Endothelial cell of umbilical vein (primary cell): Measurements from ENCODE around the gene PSMD13. TPM values are rescaled to one million over a fixed set of nuclear protein-coding genes. Genes with fewer than 3 reads are reported as not detected.

Experiments used
- BruUV-seq: library from RNA; stranded (reverse); fragments of 400-500 nt; replicated peaks from 2 replicates; lab custom pipeline; 2021; lab: Mats Ljungman, UMichigan
- CTCF ChIA-PET: fragments of 300-600, 350-600 bp; sonication (Branson Sonifier 250); formaldehyde crosslinking; loops from one replicate; lab custom pipeline; 2021; ENCODE audit warnings: antibody characterized with exemption, inconsistent platforms; lab: Charles Lee
- POLR2A ChIA-PET: fragments of 300-600, 350-600 bp; sonication (Branson Sonifier 250); formaldehyde crosslinking; loops from one replicate; lab custom pipeline; 2021; ENCODE audit warnings: antibody characterized with exemption, inconsistent platforms; lab: Charles Lee
- DNase-seq: peaks from one replicate; pipeline ENCODE4 v3.0.0-alpha.2; 2011; ENCODE audit warnings: low read depth, low spot score
- FAIRE-seq: peaks from 2 replicates; lab custom pipeline; 2011; peaks lifted over from hg19 to GRCh38; lab: Jason Lieb, UNC
- H2AFZ ChIP-seq: 2 replicates; pipeline ENCODE4 v1.6.0; 2012; ENCODE audit warnings: low read depth, low read length, control low read depth, inconsistent platforms
- H3K27ac ChIP-seq: 2 replicates; pipeline ENCODE4 v1.5.1; 2011; ENCODE audit warnings: low read depth, mild to moderate bottlenecking, control low read depth, low read length, moderate library complexity; ENCODE audit not compliant: insufficient read depth
- H3K27me3 ChIP-seq, 2 experiments: 2 replicates each; pipeline versions ENCODE4 v1.6.0 to v1.6.1; 2011; ENCODE audit warnings: low read length in 2 of 2, mixed read lengths in 1 of 2; ENCODE audit not compliant: control insufficient read depth in 2 of 2, insufficient read depth in 2 of 2
- H3K36me3 ChIP-seq, 2 experiments: 2 replicates in 1 of 2; 3 replicates in 1 of 2; pipeline ENCODE4 v1.5.1; 2011; ENCODE audit warnings: low read length in 2 of 2, mild to moderate bottlenecking in 1 of 2, moderate library complexity in 1 of 2; ENCODE audit not compliant: control insufficient read depth in 2 of 2, insufficient read depth in 2 of 2; ENCODE audit errors: extremely low read depth in 1 of 2
- H3K4me1 ChIP-seq: 3 replicates; pipeline ENCODE4 v1.5.1; 2011; ENCODE audit warnings: mild to moderate bottlenecking, low read length; ENCODE audit not compliant: control insufficient read depth, insufficient read depth; ENCODE audit errors: extremely low read depth
- H3K4me2 ChIP-seq: 2 replicates; pipeline ENCODE4 v1.6.1; 2011; ENCODE audit warnings: low read length, control low read depth, mixed read lengths; ENCODE audit not compliant: insufficient read depth
- H3K4me3 ChIP-seq, 3 experiments: fragments of 200-600 bp in 1 of 3; sonication (generic), shearing (Covaris generic) in 1 of 3; replicated peaks in 1 of 3; 2 replicates each; pipeline ENCODE4 v1.5.1; 2011 to 2016; ENCODE audit warnings: control low read depth in 3 of 3, low read length in 3 of 3, mild to moderate bottlenecking in 2 of 3, inconsistent platforms in 1 of 3, low read depth in 1 of 3, moderate library complexity in 1 of 3; ENCODE audit not compliant: insufficient read depth in 1 of 3
- H3K79me2 ChIP-seq: 2 replicates; pipeline ENCODE4 v1.6.0; 2012; ENCODE audit warnings: low read length, inconsistent platforms; ENCODE audit not compliant: control insufficient read depth, insufficient read depth
- H3K9ac ChIP-seq: replicated peaks from 2 replicates; pipeline ENCODE3; 2011; ENCODE audit warnings: low read length, control low read depth; ENCODE audit not compliant: insufficient read depth; ENCODE audit errors: extremely low read depth
- H3K9me1 ChIP-seq: replicated peaks from 3 replicates; pipeline ENCODE4 v1.6.0; 2011; ENCODE audit warnings: mild to moderate bottlenecking, low read length; ENCODE audit not compliant: control insufficient read depth, insufficient read depth; ENCODE audit errors: extremely low read depth
- H3K9me3 ChIP-seq: replicated peaks from 2 replicates; pipeline ENCODE4 v1.5.1; 2012; ENCODE audit warnings: low read length, inconsistent platforms; ENCODE audit not compliant: control insufficient read depth, insufficient read depth
- H4K20me1 ChIP-seq: replicated peaks from 2 replicates; pipeline ENCODE3; 2011; ENCODE audit warnings: mild to moderate bottlenecking, low read length; ENCODE audit not compliant: control insufficient read depth, insufficient read depth; ENCODE audit errors: extremely low read depth
- EZH2 ChIP-seq: IDR thresholded peaks from 2 replicates; pipeline ENCODE4 v1.6.1; 2012; ENCODE audit warnings: borderline replicate concordance, low read depth, mild to moderate bottlenecking, moderate library complexity, low read length, inconsistent platforms; ENCODE audit not compliant: severe bottlenecking
- FOS ChIP-seq: IDR thresholded peaks from 2 replicates; pipeline ENCODE4 v1.6.1; 2011; ENCODE audit warnings: mild to moderate bottlenecking, low read length, moderate library complexity, borderline replicate concordance; ENCODE audit not compliant: insufficient read depth
- GATA2 ChIP-seq: IDR thresholded peaks from 2 replicates; pipeline ENCODE4 v1.7.0; 2011; ENCODE audit warnings: low read depth, mild to moderate bottlenecking, moderate library complexity, mixed read lengths, low read length; ENCODE audit not compliant: insufficient read length, insufficient read depth
- JUN ChIP-seq: IDR thresholded peaks from 2 replicates; pipeline ENCODE4 v1.6.1; 2011; ENCODE audit warnings: borderline replicate concordance, low read depth; ENCODE audit not compliant: insufficient read length, insufficient read depth
- MYC ChIP-seq: IDR thresholded peaks from one replicate; pipeline ENCODE4 v1.6.1; 2011; ENCODE audit warnings: mild to moderate bottlenecking, low read depth, low read length
- POLR2A ChIP-seq: IDR thresholded peaks from 2 replicates; pipeline ENCODE4 v1.6.1; 2012; ENCODE audit warnings: low read depth, mild to moderate bottlenecking, control low read depth, low read length
- POLR2AphosphoS5 ChIP-seq: IDR thresholded peaks from 2 replicates; pipeline ENCODE4 v1.6.1; 2012; ENCODE audit warnings: low read depth, mild to moderate bottlenecking, control low read depth, low read length, moderate library complexity; ENCODE audit not compliant: insufficient read depth
- dilution Hi-C: fragments of 300-500 bp; cut with MboI; formaldehyde crosslinking; loops from one replicate; pipeline ENCODE4 v1.15.0; 2019; ENCODE audit warnings: low sequenced_read_pairs; ENCODE audit not compliant: extremely low pct_ligation_motif_present
- intact Hi-C: fragments of 100-400 bp; cut with micrococcal nuclease; formaldehyde crosslinking; loops from one replicate; pipeline ENCODE4 v1.10.0; 2022
- polyA plus RNA-seq, 4 experiments: library from polyadenylated mRNA; depleted of rRNA in 3 of 4; stranded (reverse) in 3 of 4; unstranded in 1 of 4; fragments of >200 nt; gene quantifications; 2 replicates each; pipeline versions ENCODE4 v1.2.1 to v1.2.3, GENCODE V29; 2011 to 2012; ENCODE audit warnings: missing spikeins in 1 of 4
- total RNA-seq: library from RNA; stranded (reverse); gene quantifications from 2 replicates; pipeline ENCODE4 v1.2.3, GENCODE V29; 2021
- TF ChIP-seq, protein P1 (sequence below), 2 donors: IDR thresholded peaks; 1 replicate in 1 of 2; 2 replicates in 1 of 2; pipeline ENCODE4 v1.5.1; 2011; ENCODE audit warnings: low read length in 2 of 2, mild to moderate bottlenecking in 2 of 2, moderate library complexity in 2 of 2, control low read depth in 1 of 2, inconsistent platforms in 1 of 2, low read depth in 1 of 2; ENCODE audit not compliant: insufficient read depth in 1 of 2; ENCODE audit errors: extremely low read depth in 1 of 2
- TF ChIP-seq, protein P2 (sequence below): IDR thresholded peaks from 2 replicates; pipeline ENCODE4 v1.6.1; 2011; ENCODE audit not compliant: insufficient read depth, insufficient read length

Gene PSMD13
- total and polyA plus RNA-seq, 2 donors (not counting 3 experiments of a cell fraction or from before 2014, with no cell fraction given): 168 to 214 TPM

DNA sequence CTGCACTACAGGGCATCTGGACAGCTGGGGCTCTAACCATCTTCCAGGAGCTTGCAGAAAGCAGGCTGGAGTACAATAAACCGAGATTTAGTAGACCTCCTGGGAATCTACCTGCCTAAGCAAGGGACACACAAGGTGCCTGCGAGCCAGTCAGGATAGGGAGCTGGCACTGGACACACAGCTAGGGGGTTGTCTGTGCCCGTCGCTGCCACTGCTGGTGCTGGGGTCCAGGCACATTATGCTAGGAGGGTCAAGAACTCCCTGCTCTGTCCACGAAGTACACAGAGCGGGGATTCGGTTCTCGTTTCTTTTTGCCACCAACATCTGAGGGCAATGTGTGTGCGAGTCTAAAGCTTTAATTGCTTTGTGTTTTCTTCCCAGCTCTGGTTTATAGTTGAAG, 25.0 kb upstream of the PSMD13 start:
- no peak overlapping the region for H3K27ac ChIP-seq
- peaks cover 33% of the 10 kb centered on the region for H3K79me2 ChIP-seq
- dilution Hi-C loops (no loop called here), intact Hi-C loops (no loop called here)
- no peak overlapping the region for H3K4me3 ChIP-seq
- DNase-seq: no peak
- no peak for TF ChIP-seq POLR2AphosphoS5
- no peak for TF ChIP-seq POLR2A
- TF ChIP-seq FOS: no peak
- no peak for TF ChIP-seq EZH2
- TF ChIP-seq, protein P1, sequence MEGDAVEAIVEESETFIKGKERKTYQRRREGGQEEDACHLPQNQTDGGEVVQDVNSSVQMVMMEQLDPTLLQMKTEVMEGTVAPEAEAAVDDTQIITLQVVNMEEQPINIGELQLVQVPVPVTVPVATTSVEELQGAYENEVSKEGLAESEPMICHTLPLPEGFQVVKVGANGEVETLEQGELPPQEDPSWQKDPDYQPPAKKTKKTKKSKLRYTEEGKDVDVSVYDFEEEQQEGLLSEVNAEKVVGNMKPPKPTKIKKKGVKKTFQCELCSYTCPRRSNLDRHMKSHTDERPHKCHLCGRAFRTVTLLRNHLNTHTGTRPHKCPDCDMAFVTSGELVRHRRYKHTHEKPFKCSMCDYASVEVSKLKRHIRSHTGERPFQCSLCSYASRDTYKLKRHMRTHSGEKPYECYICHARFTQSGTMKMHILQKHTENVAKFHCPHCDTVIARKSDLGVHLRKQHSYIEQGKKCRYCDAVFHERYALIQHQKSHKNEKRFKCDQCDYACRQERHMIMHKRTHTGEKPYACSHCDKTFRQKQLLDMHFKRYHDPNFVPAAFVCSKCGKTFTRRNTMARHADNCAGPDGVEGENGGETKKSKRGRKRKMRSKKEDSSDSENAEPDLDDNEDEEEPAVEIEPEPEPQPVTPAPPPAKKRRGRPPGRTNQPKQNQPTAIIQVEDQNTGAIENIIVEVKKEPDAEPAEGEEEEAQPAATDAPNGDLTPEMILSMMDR (IDR thresholded peaks at IDR 0.05; ENCODE audit: extremely low read depth in 1 of 2, insufficient read depth in 1 of 2, low read depth in 1 of 2, low read length in 2 of 2): no peak
- no peak for TF ChIP-seq GATA2
- TF ChIP-seq, protein P2, sequence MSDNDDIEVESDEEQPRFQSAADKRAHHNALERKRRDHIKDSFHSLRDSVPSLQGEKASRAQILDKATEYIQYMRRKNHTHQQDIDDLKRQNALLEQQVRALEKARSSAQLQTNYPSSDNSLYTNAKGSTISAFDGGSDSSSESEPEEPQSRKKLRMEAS: no peak
- TF ChIP-seq JUN: no peak
- TF ChIP-seq MYC: no peak
- H4K20me1 ChIP-seq: no peaks in the 10 kb centered on the region
- H3K4me2 ChIP-seq: no peak overlapping the region
- H3K9me3 ChIP-seq: no peaks in the 10 kb centered on the region
- H3K4me1 ChIP-seq: peaks cover 16% of the 10 kb centered on the region
- no peak overlapping the region for H3K9ac ChIP-seq
- CTCF ChIA-PET: no interaction called here
- no TSS peak for BruUV-seq
- H3K36me3 ChIP-seq: peaks cover 31 to 43% of the 10 kb centered on the region in 2 experiments
- no peak for FAIRE-seq
- POLR2A ChIA-PET: no interaction called here
- H2AFZ ChIP-seq: no peak overlapping the region
- no peaks in the 10 kb centered on the region for H3K27me3 ChIP-seq
- H3K9me1 ChIP-seq: no peaks in the 10 kb centered on the region
